ENCODE data around the gene ELMO3.

DNA sequence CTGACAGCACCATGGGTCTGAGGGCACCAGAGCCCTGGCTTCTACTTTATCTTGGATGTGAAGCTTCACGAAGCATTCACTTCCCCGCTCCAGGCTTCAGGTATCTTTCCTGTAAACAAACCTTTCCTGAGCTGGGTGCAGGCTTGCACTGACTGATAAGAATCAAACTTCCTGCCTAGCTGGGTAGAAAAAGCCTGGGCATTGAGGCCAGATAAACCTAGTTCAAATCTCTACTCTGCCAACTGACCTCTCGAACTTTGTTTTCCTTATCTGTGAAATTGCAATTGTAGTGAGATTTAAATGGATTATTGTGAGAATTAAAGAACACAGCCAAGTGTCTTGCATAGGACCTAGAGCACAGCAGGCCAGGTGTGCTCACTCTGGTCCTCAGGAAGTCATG, 25.1 kb downstream of the ELMO3 start:
- TF ChIP-seq, protein P1, sequence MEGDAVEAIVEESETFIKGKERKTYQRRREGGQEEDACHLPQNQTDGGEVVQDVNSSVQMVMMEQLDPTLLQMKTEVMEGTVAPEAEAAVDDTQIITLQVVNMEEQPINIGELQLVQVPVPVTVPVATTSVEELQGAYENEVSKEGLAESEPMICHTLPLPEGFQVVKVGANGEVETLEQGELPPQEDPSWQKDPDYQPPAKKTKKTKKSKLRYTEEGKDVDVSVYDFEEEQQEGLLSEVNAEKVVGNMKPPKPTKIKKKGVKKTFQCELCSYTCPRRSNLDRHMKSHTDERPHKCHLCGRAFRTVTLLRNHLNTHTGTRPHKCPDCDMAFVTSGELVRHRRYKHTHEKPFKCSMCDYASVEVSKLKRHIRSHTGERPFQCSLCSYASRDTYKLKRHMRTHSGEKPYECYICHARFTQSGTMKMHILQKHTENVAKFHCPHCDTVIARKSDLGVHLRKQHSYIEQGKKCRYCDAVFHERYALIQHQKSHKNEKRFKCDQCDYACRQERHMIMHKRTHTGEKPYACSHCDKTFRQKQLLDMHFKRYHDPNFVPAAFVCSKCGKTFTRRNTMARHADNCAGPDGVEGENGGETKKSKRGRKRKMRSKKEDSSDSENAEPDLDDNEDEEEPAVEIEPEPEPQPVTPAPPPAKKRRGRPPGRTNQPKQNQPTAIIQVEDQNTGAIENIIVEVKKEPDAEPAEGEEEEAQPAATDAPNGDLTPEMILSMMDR (IDR thresholded peaks at IDR 0.05), result no peak
- TF ChIP-seq POLR2A (IDR thresholded peaks at IDR 0.05), result no peak
